NCI-H226 (cell line): Measurements from ENCODE around the gene ATP9A.
"Not testable (repeated sequence)": the region's sequence is repeated elsewhere in the genome, so short reads cannot be mapped to it uniquely, and the experiment has no call there.

Experiments
- DNase-seq: peaks from one replicate; pipeline ENCODE4 v3.0.0-alpha.2; 2015

Gene ATP9A

DNA sequence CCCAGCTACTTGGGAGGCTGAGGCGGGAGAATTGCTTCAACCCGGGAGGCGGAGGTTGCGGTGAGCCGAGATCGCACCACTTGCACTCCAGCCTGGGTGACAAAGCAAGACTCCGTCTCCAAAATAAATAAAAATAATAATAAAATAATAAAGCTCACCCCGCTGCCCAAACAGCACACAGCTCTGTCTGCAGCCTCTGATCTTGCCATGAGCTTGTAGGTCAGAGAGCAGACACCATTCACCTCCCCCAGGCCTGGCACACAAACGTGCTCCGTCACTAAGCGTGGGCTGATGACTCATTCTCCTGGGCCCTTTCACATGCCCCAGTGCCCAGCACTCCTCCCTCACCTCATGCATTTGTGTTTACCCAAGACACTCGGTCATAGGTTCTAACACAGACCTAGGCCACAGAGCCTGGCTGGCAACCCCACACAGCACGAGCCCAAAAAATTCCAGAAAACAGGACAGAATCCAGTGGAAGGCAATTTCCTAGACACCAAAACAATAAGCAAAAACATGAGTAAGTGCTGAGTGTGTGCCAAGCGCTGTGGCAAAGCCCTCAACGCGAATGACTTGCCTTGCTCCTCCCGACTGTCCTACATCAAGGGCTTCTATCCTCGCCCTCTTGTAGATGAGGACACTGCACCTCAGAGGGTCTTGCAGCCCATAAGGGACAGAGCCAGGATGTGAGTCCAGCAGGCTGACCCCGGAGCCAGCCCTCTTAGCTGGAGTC, 18.0 kb downstream of the ATP9A start:
- peak; percentile 86 for DNase-seq

DNA sequence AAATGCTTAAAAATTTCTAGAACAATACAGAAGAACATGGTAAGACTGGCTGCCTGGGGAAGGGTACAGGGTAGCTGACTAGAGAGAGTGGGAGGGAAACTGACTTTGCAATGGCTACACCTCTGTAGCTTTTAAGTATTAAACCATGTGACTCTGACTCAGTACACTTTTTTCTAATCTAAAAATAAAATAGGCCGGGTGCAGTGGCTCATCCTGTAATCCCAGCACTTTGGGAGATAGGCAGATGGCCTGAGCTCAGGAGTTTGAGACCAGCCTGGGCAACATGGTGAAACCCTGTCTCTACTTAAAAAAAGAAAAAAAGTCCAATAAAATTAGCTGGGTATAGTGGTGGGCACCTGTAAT, 18.5 kb downstream of the ATP9A start:
- peak; percentile 60 for DNase-seq

DNA sequence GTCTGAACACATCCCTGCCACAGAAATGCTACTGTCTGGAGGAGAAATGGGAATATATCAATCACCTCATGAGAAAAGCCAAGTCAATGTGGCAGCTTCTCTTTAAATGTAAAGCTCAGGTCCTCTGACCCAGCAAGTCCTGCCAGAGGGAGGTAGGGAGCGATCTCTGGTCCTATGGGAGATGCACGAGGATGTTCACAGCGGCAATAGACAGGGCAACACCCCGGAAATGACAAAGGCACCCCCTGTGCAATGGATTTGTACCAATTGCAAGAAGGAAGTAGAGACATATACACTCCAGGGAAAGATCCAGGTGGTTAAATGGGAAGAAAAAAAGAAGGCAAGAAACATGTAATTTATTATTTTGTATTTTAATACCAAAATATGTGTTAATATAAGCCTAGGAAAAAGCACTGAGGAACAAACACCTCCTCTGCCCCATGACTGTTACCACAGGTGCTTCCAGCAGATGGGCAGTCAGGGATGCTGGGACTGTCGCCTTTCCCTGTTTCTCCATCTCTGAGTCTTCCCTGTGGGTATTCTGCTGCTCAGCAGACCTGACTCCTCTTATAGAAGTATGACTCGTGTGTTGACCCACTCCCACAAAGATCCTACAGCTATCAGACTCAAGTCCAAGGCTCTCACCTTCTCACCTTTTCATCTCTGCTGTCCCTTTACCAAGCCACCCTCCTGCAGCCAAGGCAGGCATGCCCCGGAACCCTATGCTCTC, 20.8 kb downstream of the ATP9A start:
- DNase-seq: no peak

DNA sequence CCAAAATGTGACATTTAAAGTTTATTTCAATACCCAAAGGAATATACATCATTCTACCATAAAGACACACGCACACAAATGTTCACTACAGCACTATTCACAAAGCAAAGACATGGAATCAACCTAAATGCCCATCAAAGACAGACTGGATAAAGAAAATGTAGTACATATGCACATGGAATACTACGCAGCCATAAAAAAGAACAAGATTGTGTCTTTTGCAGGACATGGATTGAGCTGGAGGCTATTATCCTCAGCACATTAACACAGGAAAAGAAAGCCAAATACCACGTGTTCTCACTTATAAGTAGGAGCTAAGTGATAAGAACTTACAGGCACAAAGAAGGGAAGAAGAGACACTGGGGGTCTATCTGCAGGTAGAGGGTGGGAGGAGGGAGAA, 22.4 kb downstream of the ATP9A start:
- DNase-seq: no peak

DNA sequence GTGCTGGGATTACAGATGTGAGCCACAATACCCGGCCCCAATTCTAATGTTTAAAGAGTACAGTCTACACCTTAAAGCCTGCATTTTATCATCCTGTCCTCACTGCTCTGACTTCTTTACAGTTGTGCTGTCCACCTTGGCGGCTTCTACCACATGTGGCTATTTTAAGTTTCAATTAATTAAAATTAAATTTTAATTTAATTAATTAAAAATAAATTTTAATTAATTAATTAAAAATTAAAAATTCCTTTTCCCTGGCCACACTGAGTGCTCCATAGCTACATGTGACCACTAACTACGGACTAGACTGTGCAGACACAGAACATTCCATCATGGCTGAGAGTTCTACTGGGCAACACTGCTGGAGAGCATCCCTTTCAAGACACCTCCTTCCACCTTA, 27.4 kb downstream of the ATP9A start:
- DNase-seq: no peak

DNA sequence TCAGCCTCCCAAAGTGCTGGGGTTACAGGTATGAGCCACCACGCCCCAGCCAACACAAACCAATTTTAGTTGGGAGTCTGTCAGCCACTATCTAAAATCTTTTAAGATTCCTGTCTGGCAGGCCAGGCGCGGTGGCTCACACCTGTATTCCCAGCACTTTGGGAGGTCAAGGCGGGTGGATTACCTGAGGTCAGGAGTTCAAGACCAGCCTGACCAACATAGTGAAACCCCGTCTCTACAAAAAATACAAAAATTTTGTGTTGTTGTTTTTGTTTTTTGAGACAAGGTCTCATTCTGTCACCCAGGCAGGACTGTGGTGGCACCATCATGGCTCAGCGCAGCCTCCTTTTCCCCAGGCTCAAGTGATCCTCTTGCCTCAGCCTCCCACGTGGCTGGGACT, 27.9 kb downstream of the ATP9A start:
- not testable (repeated sequence) for DNase-seq

DNA sequence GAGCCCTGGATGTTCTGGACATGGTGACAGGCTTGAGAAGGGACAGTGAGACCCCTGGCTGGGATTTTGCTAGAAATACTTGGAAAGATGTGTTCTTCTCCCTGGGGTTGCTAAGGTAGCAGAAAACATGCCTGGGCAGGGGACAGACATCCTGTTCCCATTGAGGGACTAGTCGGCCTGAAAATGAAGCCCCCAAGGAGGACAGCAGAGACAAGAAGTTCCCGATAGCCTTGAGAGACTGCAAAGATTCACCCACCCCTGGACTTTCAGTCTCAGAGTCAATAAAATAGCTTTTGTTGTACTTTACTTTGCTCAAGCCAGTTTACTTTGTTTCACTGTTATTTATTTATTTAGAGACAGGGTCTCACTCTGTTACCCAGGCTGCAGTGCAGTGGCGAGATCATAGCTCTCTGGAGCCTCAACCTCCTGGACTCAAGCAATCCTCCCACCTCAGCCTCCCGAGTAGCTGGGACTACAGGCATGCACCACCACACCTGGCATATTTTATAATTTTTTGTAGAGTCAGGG, 28.4 kb downstream of the ATP9A start:
- DNase-seq: no peak

DNA sequence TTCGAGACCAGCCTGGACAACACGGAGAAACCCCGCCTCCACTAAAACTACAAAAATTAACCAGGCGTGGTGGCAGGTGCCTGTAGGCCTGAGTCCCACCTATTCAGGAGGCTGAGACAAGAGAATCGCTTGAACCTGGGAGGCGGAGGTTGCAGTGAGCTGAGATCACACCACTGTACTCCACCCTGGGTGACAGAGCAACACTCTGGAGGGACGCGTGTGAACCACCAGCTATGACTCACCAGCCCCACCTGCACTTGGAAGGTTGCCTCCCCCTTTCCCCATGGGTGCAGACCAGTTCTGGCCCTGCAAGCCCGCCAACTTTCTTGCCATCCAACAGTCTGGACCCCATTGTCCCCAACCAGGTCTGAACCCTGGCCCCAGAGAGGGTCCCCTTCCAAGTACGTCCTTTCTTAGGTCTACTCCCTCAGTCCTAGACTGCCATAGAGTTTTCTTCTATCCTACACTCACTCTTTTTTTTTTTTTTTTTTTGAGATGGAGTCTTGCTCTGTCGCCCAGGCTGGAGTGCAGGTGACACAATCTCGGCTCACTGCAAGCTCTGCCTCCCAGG, 29.2 kb downstream of the ATP9A start:
- DNase-seq: no peak

DNA sequence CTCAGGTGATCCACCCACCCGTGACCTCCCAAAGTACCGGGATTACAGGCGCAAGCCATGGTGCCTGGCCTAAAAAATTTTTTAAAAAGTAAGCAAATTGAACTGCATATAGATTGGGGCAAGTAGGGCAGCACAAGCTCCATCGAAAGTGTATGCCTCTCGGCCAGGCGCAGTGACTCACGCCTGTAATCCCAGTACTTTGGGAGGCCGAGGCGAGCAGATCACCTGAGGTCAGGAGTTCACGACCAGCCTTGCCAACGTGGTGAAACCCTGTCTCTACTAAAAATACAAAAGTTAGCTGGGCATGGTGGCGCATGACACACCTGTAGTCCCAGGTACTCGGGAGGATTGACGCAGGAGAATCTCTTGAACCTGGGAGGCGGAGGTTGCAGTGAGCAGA, 29.9 kb downstream of the ATP9A start:
- DNase-seq: not testable (repeated sequence)

DNA sequence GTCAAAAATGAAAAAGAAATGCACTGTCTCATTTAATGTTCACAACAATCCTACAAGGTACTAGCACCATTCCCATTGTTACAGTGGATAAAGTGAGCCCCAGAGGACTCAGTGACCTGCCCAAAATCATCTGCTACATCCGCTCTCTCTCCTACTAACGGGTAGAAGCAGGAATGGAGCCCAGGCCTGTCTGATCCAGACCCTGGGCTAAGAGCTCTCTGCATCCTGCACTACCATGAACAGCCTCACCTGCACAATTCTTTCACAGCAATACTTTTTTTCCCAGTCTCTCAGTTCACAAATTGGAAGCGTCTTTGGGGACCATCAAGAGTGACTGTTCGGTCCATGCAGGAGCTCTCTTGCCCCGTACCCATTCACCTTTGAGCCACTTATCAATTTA, 31.2 kb downstream of the ATP9A start:
- DNase-seq: no peak

DNA sequence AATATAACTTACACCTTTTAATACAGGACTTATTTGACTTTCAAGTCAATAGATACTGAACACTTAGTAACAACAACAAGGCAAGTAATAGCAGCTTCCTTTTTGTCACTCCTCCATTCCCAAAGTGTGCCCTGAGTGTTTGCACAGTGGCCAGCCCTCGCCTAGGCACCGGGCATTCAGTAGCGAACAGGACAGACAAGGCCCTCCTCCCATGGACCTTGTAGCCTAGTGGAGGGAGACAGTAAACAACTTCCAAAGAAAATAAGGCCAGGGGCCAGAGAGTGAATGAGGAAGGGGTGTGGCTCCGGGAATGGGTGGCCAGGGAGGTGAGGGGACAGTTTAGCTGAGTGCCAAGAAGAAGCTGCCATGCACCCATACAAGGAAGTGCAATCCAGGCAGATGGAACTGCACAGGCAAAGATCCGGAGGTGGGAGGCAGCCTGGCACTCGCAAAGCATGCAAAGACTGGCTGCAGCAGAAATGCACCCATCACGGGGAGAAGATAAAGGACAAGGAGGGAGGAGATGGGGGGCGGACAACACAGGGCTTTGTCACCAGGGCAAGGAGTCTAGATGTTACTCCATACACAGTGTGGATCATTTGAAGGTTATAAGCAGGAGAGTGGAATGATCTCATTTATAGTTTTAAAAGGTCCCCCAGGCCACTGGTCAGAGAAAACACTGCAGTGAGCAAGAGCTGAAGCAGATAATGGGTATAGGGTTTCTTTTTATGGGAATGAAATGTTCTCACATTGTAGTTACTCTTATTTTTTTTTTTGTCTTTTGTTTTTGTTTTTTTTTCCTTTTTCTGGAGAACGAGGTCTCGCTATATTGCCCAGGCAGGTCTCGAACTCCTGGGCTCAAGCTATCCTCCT, 32.2 kb downstream of the ATP9A start:
- DNase-seq: no peak

DNA sequence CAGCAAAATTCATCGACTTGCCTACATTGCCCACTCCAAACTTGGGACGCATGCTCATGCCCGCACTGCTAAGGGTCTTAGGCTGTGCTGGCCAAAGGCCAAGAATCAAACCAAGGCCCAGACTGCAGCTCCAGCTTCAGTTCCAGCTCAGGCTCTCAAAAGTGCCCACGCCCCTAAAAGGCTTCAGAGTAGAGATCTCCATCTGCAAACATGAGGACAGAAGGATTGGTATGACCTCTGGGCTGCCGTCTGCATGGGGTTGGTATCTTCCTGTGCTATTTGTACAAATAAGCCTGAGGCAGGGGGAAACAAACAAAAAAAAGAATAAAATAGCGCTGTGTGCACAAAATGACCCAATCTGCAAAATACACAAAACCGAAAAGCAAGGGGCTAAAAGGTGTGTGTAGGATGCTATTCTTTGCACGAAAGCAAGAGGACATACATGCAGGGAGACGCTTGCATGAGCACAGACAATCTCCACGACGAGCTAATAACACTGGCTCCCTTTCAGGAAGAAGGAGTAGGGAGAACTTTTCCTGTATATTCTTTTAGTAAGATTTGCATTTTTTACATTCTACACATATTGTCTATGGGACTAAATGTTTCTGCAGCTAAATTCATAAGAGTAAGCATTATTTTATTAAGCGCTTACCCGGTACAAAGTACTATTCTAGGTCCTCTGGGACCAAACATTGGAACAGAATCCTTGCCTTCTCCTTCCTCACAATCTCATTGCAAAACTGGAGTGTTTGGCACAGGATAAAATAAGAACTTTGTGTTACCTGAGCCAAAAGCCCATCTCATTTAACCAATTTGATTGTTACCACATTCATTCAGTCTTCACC, 33.1 kb downstream of the ATP9A start:
- DNase-seq: no peak

DNA sequence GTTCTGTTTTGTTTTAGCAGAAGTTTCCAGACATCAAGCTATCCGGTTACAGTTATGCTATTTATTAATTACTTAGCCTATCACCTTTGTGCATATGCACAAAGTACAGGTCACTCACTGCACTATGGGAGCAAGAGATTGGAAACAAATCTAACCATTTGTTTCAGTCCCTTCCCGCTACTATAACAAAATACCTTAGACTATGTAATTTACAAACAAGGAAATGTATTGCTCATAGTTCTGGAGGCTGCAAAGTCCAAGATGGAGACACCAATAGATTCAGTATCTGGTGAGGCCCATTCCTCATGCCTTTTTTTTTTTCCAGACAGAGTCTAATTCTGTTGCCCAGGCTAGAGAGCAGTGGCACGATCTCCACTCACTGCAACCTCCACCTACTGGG, 35.1 kb downstream of the ATP9A start:
- no peak for DNase-seq

DNA sequence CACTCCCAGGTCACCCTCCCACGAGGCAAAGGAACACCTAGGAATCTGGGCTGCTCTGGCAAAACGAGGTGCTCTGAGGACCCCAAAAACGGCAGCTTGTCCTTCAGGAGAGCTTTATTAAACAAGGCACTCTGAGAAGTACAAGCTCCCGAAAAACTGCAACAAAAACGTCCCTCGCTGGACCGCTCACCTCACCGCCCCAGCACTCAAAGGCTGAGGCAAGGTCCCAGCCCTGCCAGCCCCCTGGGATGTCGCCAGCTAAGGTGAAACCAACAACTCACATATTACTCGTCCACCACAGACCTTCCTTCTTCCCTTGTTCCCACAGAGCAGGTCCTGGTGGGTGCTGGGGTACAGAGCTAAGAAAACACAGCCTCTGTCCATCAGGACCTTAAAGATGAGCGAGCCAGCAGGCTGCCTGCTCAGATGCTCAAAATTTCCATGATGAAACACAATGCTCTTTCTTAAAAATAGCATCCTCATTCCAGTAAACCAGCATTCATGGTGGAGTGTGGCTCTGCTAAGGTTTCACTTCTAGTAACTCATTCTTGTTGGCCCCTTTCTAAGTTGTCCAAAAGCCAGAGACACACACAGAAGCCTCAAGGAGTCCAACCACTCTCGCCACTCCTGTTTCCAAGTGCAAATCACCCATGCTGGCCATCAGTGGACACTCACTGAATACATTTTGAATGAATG, 35.9 kb downstream of the ATP9A start:
- no peak for DNase-seq

DNA sequence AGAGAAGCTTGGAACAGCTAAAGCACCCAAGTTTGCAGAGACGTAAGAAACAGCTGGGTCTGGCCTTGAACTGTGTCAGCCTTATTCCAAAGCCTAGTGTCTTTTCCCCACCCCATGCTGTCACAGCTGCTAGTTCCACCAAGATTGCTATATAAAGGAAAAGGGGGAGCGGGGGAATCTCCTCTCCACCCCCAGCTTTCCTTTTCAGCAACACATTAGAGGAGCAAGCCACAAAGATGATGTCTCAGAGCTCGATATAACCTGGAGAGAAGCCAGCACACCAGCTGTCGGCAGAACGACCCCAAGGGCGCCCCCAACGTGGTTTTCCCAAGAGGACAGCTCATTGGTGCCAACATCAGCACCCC, 36.5 kb downstream of the ATP9A start:
- DNase-seq: no peak

DNA sequence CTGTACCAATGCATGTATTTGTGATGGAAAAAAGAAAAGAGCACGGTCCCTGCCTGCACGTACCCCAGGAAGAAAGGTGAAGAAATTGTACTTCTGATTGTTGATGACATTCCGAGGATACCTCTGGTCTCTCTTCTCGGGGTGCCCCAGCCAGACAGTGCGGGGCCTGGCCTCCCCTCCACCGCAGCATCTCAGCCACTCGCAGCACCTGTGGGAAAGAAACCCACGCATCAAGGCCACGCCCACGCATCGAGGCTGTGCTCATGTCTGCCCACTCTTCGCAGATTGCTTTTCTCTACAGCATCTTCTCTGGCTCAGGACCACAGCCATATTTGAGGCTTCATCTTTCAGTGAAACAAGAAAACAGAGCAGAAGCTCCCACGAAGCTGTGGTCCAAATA, 38.4 kb downstream of the ATP9A start:
- DNase-seq: no peak

DNA sequence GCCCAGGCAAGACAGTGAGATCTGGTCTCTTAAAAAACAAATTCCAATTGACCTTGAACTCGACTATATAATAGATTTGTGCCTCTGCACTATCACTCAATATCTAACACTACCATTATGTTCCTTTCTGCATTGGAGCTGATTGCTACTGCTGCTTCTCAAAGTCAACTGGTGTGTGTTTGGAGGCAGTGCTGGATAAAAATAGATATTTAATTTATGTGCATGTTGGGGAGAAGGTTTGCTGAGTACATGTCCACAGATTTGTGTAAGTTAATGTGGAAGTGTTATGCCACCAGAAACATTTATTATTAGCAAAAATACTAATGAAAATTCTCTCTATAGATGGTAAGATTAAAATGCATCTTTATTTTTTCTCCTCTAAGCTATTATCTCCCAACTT, 39.5 kb downstream of the ATP9A start:
- no peak for DNase-seq

DNA sequence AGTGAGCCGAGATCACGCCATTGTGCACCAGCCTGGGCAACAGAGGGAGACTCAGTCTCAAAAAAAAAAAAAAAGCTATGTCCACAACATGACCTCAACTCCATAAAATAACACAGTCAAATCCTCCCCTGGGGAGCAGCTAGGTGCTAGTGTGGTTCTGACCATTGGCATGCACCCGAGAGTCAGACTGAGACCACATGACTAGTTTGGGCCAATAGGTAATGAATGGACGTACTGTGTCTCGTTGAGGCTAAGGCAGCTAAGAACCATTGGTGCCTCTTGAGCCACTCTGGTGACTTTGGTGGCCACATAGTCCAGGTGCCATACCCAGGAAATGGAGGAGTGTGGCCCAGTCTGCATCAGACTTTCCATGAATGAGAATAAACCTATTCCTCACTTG, 40.3 kb downstream of the ATP9A start:
- DNase-seq: no peak

DNA sequence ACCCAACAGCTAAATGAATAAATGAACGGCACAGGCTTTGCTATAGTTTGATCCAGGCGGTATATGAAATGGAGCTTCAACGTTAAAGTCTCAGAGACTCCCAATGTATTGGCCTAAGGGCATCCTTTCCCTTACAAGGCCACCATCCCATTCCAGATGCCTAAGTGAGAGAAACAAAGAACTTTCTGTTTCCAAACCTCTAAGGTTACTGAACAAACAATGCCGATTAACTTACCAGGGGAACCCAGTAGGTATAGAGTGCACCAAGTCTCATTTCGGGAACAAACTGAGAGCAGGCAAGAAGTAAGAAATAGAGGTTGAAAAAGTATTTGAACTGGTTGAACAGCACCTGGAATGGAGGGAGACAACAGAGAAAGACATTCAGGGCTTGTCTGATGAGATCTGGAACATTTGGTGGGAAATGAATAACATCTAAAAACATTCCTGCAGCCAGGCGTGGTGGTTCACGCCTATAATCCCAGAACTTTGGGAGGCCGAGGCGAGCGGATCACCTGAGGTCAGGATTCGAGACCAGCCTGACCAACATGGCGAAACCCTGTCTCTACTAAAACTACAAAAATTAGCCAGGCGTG, 42.5 kb downstream of the ATP9A start:
- DNase-seq: no peak

DNA sequence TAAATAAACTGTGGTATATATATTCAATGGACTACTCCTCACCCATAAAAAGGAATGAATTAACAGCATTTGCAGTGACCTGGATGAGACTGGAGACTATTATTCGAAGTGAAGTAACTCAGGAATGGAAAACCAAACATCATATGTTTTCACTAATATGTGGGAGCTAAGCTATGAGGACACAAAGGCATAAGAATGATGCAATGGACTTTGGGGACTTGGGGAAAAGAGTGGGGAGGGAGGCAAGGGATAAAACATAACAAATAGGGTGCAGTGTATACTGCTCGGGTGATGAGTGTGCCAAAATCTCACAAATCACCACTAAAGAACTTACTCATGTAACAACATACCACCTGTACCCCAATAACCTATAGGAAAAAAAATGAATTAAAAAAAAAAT, 45.2 kb downstream of the ATP9A start:
- not testable (repeated sequence) for DNase-seq

DNA sequence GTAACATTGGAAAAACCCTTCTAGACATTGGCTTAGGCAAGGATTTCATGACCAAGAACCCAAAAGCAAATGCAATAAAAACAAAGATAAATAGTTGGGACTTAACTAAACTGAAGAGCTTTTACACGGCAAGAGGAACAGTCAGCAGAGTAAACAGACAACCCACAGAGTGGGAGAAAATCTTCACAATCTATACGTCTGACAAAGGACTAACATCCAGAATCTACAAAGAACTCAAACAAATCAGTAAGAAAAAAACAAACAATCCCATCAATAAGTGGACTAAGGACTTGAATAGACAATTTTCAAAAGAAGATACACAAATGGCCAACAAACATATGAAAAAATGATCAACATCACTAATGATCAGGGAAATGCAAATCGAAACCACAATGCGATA, 45.9 kb downstream of the ATP9A start:
- DNase-seq: not testable (repeated sequence)
